Fibroblast of lung (primary cell): Measurements from ENCODE around the gene KCNIP4. TPM values are rescaled to one million over a fixed set of nuclear protein-coding genes. Genes with fewer than 3 reads are reported as not detected.

ENCODE experiments used
- DNase-seq, 2 donors: peaks; one replicate each; pipeline versions ENCODE4 v3.0.0 to v3.0.0-alpha.2; 2010; ENCODE audit warnings: low read depth in 2 of 2
- H2AFZ ChIP-seq: 2 replicates; pipeline ENCODE4 v1.5.1; 2012; ENCODE audit warnings: low read length, control low read depth, inconsistent platforms
- H3K27ac ChIP-seq: 2 replicates; pipeline ENCODE4 v1.5.1; 2011; ENCODE audit warnings: low read length, control low read depth; ENCODE audit not compliant: insufficient read depth
- H3K27me3 ChIP-seq: 2 replicates; pipeline ENCODE4 v1.5.1; 2011; ENCODE audit warnings: mild to moderate bottlenecking, low read length; ENCODE audit not compliant: control insufficient read depth, insufficient read depth
- H3K36me3 ChIP-seq: 2 replicates; pipeline ENCODE4 v1.5.1; 2011; ENCODE audit warnings: low read length; ENCODE audit not compliant: control insufficient read depth, insufficient read depth
- H3K4me1 ChIP-seq: 2 replicates; pipeline ENCODE4 v1.5.1; 2011; ENCODE audit warnings: low read length; ENCODE audit not compliant: control insufficient read depth, insufficient read depth; ENCODE audit errors: extremely low read depth
- H3K4me2 ChIP-seq: 2 replicates; pipeline ENCODE4 v1.5.1; 2011; ENCODE audit warnings: low read length, control low read depth; ENCODE audit not compliant: insufficient read depth; ENCODE audit errors: extremely low read depth
- H3K4me3 ChIP-seq, 4 experiments: fragments of 200-600 bp in 1 of 4; sonication (generic) in 1 of 4; replicated peaks in 1 of 4; 2 replicates each; pipeline ENCODE4 v1.5.1; 2011 to 2016; ENCODE audit warnings: low read length in 4 of 4, low read depth in 3 of 4, mild to moderate bottlenecking in 3 of 4, control low read depth in 2 of 4, inconsistent platforms in 1 of 4, mixed read lengths in 1 of 4; ENCODE audit not compliant: insufficient read depth in 1 of 4; ENCODE audit errors: control extremely low read depth in 1 of 4
- H3K79me2 ChIP-seq: 2 replicates; pipeline ENCODE4 v1.5.1; 2012; ENCODE audit warnings: mild to moderate bottlenecking, low read length, inconsistent platforms; ENCODE audit not compliant: control insufficient read depth, insufficient read depth
- H3K9ac ChIP-seq: 2 replicates; pipeline ENCODE4 v1.5.1; 2011; ENCODE audit warnings: mild to moderate bottlenecking, low read length, control low read depth; ENCODE audit not compliant: insufficient read depth
- H3K9me3 ChIP-seq: 2 replicates; pipeline ENCODE4 v1.5.1; 2012; ENCODE audit warnings: low read depth, low read length; ENCODE audit not compliant: control insufficient read depth, insufficient read depth
- H4K20me1 ChIP-seq: 2 replicates; pipeline ENCODE4 v1.5.1; 2011; ENCODE audit warnings: low read length; ENCODE audit not compliant: control insufficient read depth, insufficient read depth; ENCODE audit errors: extremely low read depth
- EZH2 ChIP-seq: IDR thresholded peaks from 2 replicates; pipeline ENCODE4 v1.5.1; 2012; ENCODE audit warnings: low read length, control low read depth, mild to moderate bottlenecking; ENCODE audit errors: missing control alignments
- polyA plus RNA-seq, 2 donors: library from polyadenylated mRNA; depleted of rRNA in 1 of 2; stranded (reverse) in 1 of 2; unstranded in 1 of 2; fragments of >200 nt; gene quantifications; 2 replicates each; pipeline ENCODE4 v1.2.1, GENCODE V29; 2011 to 2012; ENCODE audit warnings: missing spikeins in 1 of 2
- total RNA-seq: library from RNA; depleted of rRNA; stranded (reverse); fragments of >200 nt; gene quantifications from 2 replicates; pipeline ENCODE4 v1.2.1, GENCODE V29; 2014
- TF ChIP-seq, protein P1 (sequence below), 2 donors: IDR thresholded peaks in 1 of 2; conservative IDR thresholded peaks in 1 of 2; 1 replicate in 1 of 2; 2 replicates in 1 of 2; pipeline ENCODE4 v1.5.1; 2011 to 2012; ENCODE audit warnings: low read length in 2 of 2, control low read depth in 1 of 2, inconsistent platforms in 1 of 2, low read depth in 1 of 2, mild to moderate bottlenecking in 1 of 2

Gene KCNIP4
- total and polyA plus RNA-seq, 2 donors (not counting 1 experiment from before 2014, with no cell fraction given), result not detected

DNA sequence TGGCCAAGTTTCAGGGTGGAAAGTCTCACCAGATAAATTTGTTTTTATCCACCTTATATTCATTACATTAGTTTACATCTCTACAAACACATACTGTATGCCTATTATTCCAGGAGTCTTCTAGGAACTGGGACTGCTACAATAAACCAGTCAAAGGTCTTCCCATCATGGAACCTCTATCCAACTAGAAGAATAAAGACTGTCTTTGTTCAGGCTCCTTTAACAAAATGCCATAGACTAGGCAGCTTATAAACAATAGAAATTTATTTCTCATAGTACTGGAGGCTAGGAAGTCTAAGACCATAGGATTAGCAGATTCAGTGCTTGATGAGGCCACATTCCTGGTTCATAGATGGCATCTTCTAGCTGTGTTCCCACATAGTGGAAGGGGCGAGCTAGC is 1186.7 kb downstream of the KCNIP4 start:
- H3K9me3 ChIP-seq, result no peaks in the 10 kb centered on the region
- TF ChIP-seq, protein P1, sequence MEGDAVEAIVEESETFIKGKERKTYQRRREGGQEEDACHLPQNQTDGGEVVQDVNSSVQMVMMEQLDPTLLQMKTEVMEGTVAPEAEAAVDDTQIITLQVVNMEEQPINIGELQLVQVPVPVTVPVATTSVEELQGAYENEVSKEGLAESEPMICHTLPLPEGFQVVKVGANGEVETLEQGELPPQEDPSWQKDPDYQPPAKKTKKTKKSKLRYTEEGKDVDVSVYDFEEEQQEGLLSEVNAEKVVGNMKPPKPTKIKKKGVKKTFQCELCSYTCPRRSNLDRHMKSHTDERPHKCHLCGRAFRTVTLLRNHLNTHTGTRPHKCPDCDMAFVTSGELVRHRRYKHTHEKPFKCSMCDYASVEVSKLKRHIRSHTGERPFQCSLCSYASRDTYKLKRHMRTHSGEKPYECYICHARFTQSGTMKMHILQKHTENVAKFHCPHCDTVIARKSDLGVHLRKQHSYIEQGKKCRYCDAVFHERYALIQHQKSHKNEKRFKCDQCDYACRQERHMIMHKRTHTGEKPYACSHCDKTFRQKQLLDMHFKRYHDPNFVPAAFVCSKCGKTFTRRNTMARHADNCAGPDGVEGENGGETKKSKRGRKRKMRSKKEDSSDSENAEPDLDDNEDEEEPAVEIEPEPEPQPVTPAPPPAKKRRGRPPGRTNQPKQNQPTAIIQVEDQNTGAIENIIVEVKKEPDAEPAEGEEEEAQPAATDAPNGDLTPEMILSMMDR (conservative IDR thresholded peaks at IDR 0.05 in 1 of 2, IDR thresholded peaks at IDR 0.05 in 1 of 2; ENCODE audit: low read depth in 1 of 2, low read length in 2 of 2), result no peak
- TF ChIP-seq EZH2, result no peak

DNA sequence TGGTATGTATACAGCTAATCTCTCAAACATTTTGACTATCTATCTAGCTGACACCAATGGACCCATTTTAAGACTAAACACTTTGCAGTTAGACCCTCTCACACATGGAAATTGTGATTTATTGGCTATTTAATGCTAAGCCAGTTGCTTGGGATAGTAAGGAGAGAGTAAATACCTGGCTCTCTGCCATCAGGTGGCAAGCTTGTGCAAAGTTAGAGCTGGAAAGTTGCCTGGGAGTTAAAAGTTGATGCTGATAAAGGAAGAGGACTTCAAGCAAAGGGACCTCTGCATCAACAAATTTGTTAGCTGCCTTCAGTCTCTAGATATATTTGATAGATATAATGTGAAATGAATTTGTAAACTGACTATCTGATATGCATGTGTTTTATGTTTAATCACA is 1187.2 kb downstream of the KCNIP4 start:
- Histone ChIP-seq H3K4me3 (no peak overlapping the region), H3K9me3 (no peaks in the 10 kb centered on the region), H3K4me2 (no peak overlapping the region), H3K27me3 (no peaks in the 10 kb centered on the region), H3K9ac (no peak overlapping the region), H4K20me1 (peaks cover under 1% of the 10 kb centered on the region), H3K79me2 (no peaks in the 10 kb centered on the region), H3K27ac (no peak overlapping the region), H3K4me1 (no peaks in the 10 kb centered on the region), H3K36me3 (no peaks in the 10 kb centered on the region), H2AFZ (no peak overlapping the region)
- TF ChIP-seq, protein P1 (conservative IDR thresholded peaks at IDR 0.05 in 1 of 2, IDR thresholded peaks at IDR 0.05 in 1 of 2; ENCODE audit: low read depth in 1 of 2, low read length in 2 of 2), result no peak
- no peak for TF ChIP-seq EZH2
- no peak for DNase-seq

More for the DNA sequence above, 1186.7 kb downstream of the KCNIP4 start:
- Histone ChIP-seq H3K36me3 (no peaks in the 10 kb centered on the region), H3K9ac (no peak overlapping the region), H3K4me1 (no peaks in the 10 kb centered on the region), H3K27me3 (no peaks in the 10 kb centered on the region), H4K20me1 (no peaks in the 10 kb centered on the region), H3K4me3 (no peak overlapping the region), H2AFZ (no peak overlapping the region), H3K27ac (no peak overlapping the region), H3K4me2 (no peak overlapping the region), H3K79me2 (no peaks in the 10 kb centered on the region)
- no peak for DNase-seq

DNA sequence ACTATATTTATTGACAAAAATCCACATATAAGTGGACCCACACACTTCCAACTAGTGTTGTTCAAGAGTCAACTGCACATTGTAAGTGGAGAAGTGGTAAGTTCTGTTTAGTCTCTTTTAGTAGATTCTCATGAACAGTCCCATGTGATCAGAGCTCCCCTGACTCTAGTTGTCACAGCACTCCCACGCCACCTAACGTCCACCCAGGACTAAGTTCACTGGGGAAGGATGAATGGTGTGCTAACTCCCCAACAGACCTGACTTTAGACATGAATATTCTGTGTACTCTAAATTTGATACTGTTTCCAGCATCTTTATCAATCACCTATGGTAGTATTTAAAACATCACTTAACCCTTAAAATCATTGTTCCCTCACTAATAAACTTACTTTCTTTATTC is 1188.5 kb downstream of the KCNIP4 start:
- no peaks in the 10 kb centered on the region for H3K27me3 ChIP-seq
- no peaks in the 10 kb centered on the region for H3K9me3 ChIP-seq
- peak in 1 of 2 donors; percentile 6 for DNase-seq
- H2AFZ ChIP-seq, result no peak overlapping the region
- H3K79me2 ChIP-seq, result no peaks in the 10 kb centered on the region
- no peak overlapping the region for H3K9ac ChIP-seq
- H3K27ac ChIP-seq, result no peak overlapping the region
- peaks cover 1% of the 10 kb centered on the region for H4K20me1 ChIP-seq
- H3K4me1 ChIP-seq, result no peaks in the 10 kb centered on the region
- TF ChIP-seq, protein P1 (conservative IDR thresholded peaks at IDR 0.05 in 1 of 2, IDR thresholded peaks at IDR 0.05 in 1 of 2; ENCODE audit: low read depth in 1 of 2, low read length in 2 of 2), result peak in 1 of 2 donors; percentile 12
- no peak for TF ChIP-seq EZH2
- no peak overlapping the region for H3K4me2 ChIP-seq
- H3K36me3 ChIP-seq, result no peaks in the 10 kb centered on the region
- H3K4me3 ChIP-seq, result no peak overlapping the region
